HG03280 (cell line): Measurements from ENCODE around the gene KTN1.

ENCODE experiments used
- ATAC-seq: cut with Tn5 transposase; IDR thresholded peaks from one replicate; pipeline ENCODE4 v1.9.1; 2021; ENCODE audit warnings: mild to moderate bottlenecking, moderate library complexity; ENCODE audit not compliant: unreplicated experiment

The KTN1 gene

GRCh38 chr14:55671641-55672040 is 91.6 kb downstream of the KTN1 start:
- ATAC-seq, result no peak

DNA sequence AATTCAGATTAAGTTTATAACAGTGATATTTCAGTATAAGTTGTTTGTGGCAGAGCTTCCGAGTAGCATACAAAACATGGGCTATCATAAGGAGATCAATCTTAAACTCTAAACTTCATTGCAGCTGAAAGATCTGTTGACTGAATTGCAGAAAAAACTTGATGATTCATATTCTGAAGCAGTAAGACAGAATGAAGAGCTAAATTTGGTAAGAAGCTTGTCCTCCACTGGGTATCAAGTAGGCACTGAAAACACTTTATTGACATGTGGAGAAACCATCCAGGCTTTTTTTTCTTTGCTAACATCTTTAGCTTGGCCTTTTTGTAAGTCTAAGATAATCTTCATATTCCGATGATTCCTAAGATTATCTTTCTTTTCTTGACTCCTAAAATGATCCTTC is 93.0 kb downstream of the KTN1 start:
- no peak for ATAC-seq

GRCh38 chr14:55681096-55681495 is 101.1 kb downstream of the KTN1 start:
- ATAC-seq, result no peak

DNA sequence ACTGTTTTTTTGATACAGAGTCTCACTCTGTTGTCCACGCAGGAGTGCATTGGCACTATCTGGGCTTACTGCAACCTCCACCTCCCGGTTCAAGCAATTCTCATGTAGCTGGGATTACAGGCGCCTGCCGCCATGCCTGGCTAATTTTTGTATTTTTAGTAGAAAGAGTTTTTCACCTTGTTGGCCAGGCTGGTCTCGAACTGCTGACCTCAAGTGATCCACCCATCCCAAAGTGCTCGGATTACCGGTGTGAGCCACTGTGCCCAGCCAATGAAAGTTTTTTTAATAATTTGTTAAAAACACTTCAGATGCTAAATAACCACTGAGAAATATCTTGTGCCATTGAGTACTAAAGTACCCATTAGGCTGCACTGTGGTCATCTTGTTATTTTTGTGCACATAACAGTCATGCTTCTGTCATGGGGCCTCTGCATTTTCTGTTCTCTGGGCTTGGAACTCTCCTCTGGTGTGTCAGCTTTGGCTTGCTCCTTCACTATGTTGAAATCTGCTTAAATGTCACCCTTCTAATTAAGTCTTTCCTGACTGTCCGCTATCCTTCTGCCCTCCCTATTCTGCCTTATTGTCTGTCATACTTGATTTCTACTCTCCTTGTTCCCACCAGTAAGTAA is 105.1 kb downstream of the KTN1 start:
- ATAC-seq, result no peak

- no peak for ATAC-seq
Measured at GRCh38 chr14:55686713-55687112, 106.7 kb downstream of the KTN1 start.

GRCh38 chr14:55688566-55688965 is 108.6 kb downstream of the KTN1 start:
- no peak for ATAC-seq

GRCh38 chr14:55689981-55690871 is 110.2 kb downstream of the KTN1 start:
- ATAC-seq, result no peak

DNA sequence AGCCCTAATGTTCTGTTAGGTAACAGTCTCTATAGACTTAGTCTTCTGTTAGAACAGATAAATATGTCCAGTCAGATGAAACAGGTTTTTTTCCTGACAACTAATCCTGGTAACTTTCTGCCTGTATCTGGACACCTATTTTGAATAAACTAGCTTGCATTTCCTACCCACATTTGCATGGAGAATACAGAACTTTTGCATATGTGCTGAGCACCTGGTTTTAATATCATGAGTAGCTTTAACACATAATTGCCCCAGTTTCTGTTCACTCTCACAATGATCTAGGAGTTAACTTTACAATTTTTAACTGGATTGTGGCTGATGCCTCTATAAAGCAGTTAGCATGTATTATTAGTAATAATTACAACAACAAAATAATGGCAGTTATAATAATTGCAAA is 111.7 kb downstream of the KTN1 start:
- no peak for ATAC-seq

GRCh38 chr14:55693904-55694303 is 113.9 kb downstream of the KTN1 start:
- no peak for ATAC-seq

DNA sequence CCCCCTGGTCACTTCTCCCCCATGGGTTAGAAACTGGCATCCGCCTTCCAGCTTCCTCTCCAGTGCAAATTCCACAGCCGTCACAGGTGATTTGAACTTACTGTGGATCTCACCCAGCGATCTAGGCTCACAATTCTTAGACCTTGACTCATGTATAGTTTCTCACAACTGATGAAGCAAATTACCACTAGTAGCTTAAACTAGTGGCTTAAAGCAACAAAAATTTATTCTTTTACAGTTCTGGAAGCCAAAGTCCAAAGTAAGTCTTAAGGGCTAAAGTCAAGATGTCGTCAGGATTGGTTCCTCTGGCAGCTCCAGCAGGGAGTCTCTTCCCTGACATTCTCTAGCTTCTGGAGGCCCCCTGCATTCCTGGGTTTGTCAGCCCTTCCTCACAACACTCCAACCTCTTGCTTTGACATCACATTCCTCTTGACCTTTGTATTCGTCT is 117.4 kb downstream of the KTN1 start:
- ATAC-seq, result no peak

DNA sequence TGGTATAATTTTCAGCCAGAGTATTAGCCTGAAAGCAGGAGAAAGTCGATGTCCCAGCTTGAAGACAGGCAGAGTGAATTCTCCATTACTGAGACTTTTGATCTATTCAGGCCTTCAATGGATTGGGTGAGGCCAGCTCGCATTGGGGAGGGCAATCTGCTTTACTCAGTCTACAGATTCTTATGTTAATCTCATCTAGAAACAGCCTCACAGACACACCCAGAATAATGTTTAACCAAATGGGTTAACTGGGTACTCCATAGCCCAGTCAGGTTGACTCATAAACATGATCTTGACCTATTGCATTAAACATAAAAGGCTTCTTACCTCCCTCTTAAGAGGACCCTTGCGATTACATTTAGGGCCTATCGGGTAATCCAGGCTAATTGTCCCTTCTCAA is 118.0 kb downstream of the KTN1 start:
- ATAC-seq, result no peak

GRCh38 chr14:55699131-55700057 is 119.4 kb downstream of the KTN1 start:
- no peak for ATAC-seq

GRCh38 chr14:55701638-55702037 is 121.6 kb downstream of the KTN1 start:
- peak; percentile 89 for ATAC-seq

GRCh38 chr14:55702511-55702910 is 122.5 kb downstream of the KTN1 start:
- ATAC-seq, result no peak

DNA sequence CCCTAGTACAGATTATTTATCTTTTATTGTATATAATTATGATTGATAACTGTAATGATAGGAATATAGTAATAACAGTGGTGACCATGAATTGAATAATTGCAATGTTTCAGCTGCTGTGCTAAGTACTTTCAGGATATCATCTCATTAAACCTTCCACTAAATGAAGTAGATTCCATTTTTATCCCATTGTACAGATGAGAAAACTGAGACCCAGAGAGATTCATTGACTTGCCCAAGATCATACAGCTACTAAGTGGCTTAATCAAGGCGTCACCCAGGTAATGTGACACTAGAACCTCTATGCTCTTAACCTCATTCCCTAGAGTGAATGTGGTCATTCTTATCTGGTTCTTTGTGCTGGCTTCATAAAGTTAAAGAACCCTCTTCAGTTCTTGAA is 124.6 kb downstream of the KTN1 start:
- ATAC-seq, result no peak

DNA sequence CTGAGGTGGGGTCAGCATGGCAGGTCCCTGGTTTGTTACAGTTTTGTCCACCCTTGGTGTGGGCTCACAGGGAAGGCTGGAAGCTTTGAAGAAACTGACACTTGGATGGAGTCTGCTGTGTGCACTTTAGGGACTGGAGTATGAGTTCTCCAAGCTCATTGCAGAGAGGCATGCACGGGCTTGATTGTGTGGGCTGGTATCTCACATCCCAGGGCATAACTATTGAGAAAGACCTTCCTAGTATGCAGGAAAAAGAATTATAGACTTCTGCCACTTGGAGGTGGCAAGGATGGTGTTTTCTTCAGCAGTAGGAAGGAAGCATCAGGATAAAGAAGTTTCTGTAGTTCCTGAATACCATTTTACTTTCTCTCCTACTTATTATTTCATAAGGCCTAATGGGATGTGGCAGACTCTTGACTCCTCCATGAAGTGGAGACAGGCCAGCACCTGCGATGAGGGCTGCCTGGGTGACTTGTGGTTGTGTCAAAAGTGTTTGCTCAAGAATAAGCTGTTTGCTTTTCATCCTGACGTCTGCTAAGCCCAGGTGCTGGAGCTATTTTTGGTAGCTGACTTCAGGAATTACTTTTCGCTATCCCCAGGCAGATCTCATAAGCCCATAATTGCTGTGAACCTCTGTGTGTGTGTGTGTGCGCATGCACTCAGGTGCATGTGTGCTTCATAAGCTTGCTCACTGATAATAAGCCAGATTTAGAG is 125.8 kb downstream of the KTN1 start:
- no peak for ATAC-seq

- ATAC-seq, result no peak
Measured at GRCh38 chr14:55706365-55706684, 126.3 kb downstream of the KTN1 start.

GRCh38 chr14:55706893-55707292 is 126.9 kb downstream of the KTN1 start:
- no peak for ATAC-seq

- no peak for ATAC-seq
Measured at GRCh38 chr14:55707365-55707804, 127.4 kb downstream of the KTN1 start.

DNA sequence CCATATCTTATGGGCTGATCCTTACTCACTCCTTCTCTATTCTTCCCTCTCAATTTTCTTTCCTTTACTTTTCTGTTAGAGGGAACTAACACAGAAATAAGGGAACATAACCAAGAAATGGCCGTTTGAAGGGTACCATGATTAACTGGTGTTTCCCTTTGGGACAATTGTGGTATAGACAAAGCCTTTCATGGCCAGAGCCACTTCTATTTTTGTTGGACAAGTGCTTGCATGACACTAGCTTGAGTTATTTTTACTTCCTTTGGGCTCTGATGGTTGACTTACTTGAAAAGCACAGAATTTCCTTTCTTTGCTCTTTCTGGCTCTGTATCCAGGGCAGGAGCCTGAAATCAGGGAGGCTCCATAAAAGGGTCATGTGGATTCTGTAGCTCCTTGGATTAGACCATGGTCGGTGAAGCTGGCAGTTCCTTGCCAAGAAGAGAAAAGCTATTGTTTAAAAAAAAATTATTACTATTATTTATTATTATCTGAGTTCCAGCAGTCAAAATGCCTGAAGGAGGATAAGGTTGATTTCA is 130.6 kb downstream of the KTN1 start:
- ATAC-seq, result no peak
